ENCODE results near the gene CHRFAM7A.
"Not testable (repeated sequence)": the region's sequence is repeated elsewhere in the genome, so short reads cannot be mapped to it uniquely, and the experiment has no call there.

DNA sequence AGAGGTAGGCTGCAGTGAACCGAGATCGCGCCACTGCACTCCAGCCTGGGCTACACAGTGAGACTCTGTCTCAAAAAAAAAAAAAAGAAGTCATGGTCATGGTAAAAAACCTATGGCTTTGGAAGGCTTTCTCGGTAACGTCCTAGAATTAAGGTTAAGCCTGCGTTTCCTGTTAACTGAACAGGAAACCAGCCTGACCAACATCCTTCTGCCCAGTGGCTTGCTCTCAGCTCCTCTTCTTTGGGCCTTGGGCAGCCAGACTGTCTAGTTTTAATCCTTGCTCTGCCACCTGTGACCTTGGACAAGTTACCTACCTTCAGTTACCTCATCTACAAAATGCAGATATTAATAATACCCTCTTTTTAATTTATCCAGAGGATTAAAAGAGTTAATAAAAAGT lies 27.4 kb upstream of the CHRFAM7A start:
- TF ChIP-seq, protein P1, sequence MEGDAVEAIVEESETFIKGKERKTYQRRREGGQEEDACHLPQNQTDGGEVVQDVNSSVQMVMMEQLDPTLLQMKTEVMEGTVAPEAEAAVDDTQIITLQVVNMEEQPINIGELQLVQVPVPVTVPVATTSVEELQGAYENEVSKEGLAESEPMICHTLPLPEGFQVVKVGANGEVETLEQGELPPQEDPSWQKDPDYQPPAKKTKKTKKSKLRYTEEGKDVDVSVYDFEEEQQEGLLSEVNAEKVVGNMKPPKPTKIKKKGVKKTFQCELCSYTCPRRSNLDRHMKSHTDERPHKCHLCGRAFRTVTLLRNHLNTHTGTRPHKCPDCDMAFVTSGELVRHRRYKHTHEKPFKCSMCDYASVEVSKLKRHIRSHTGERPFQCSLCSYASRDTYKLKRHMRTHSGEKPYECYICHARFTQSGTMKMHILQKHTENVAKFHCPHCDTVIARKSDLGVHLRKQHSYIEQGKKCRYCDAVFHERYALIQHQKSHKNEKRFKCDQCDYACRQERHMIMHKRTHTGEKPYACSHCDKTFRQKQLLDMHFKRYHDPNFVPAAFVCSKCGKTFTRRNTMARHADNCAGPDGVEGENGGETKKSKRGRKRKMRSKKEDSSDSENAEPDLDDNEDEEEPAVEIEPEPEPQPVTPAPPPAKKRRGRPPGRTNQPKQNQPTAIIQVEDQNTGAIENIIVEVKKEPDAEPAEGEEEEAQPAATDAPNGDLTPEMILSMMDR (IDR thresholded peaks at IDR 0.05): not testable (repeated sequence)
- not testable (repeated sequence) for TF ChIP-seq POLR2A (IDR thresholded peaks at IDR 0.05)

All from right lobe of liver (tissue), 4 donors.